ENCODE results near the gene HERC5.

HERC5 gene

GRCh38 chr4:88448889-88449288 lies 8.0 kb upstream of the HERC5 start:
- no peak for DNase-seq

GRCh38 chr4:88449290-88449689 lies 7.6 kb upstream of the HERC5 start:
- DNase-seq, result no peak

- no peak for DNase-seq
Measured at GRCh38 chr4:88451205-88451604, 5.7 kb upstream of the HERC5 start.

GRCh38 chr4:88452912-88453311 lies 4.0 kb upstream of the HERC5 start:
- no peak for DNase-seq

GRCh38 chr4:88457307-88458103 lies 586 bp downstream of the HERC5 start:
- no peak for DNase-seq

- DNase-seq, result no peak
Measured at GRCh38 chr4:88458104-88458740, 1.3 kb downstream of the HERC5 start.

GRCh38 chr4:88465653-88466192 lies 8.8 kb downstream of the HERC5 start:
- no peak for DNase-seq

- no peak for DNase-seq
Measured at GRCh38 chr4:88467392-88467791, 10.5 kb downstream of the HERC5 start.

GRCh38 chr4:88477229-88477860 lies 20.4 kb downstream of the HERC5 start:
- DNase-seq, result no peak

- DNase-seq, result no peak
Measured at GRCh38 chr4:88478247-88478646, 21.3 kb downstream of the HERC5 start.

- DNase-seq, result no peak
Measured at GRCh38 chr4:88481537-88481936, 24.6 kb downstream of the HERC5 start.

GRCh38 chr4:88489100-88489761 lies 32.3 kb downstream of the HERC5 start:
- DNase-seq, result no peak

- DNase-seq, result no peak
Measured at GRCh38 chr4:88497859-88498409, 41.0 kb downstream of the HERC5 start.

GRCh38 chr4:88503344-88503743 lies 46.4 kb downstream of the HERC5 start:
- no peak for DNase-seq

GRCh38 chr4:88511236-88511635 lies 54.3 kb downstream of the HERC5 start:
- no peak for DNase-seq

GRCh38 chr4:88514557-88515511 lies 57.9 kb downstream of the HERC5 start:
- DNase-seq, result no peak

- DNase-seq, result no peak
Measured at GRCh38 chr4:88516746-88517145, 59.8 kb downstream of the HERC5 start.

- no peak for DNase-seq
Measured at GRCh38 chr4:88517825-88518224, 60.9 kb downstream of the HERC5 start.

- DNase-seq, result no peak
Measured at GRCh38 chr4:88518911-88519310, 62.0 kb downstream of the HERC5 start.

GRCh38 chr4:88522702-88523324 lies 65.9 kb downstream of the HERC5 start:
- no peak for DNase-seq

Measured in cortex of kidney (tissue), 1 donor.